ENCODE data around the gene COX7A2. TPM values are rescaled to one million over a fixed set of nuclear protein-coding genes. Genes with fewer than 3 reads are reported as not detected.
A peak's percentile ranks its signal among the peaks of the same experiment; 100 is the strongest.

COX7A2 gene
- total RNA-seq, 1 donor from 2014 or later: 353 TPM

GRCh38 chr6:75220357-75220756 lies 23.2 kb downstream of the COX7A2 start:
- DNase-seq (ENCODE audit: low spot score): no peak

GRCh38 chr6:75219263-75219662 lies 24.3 kb downstream of the COX7A2 start:
- no peak for DNase-seq (ENCODE audit: low spot score)

GRCh38 chr6:75217193-75217592 lies 26.4 kb downstream of the COX7A2 start:
- no peak for DNase-seq (ENCODE audit: low spot score)

DNA sequence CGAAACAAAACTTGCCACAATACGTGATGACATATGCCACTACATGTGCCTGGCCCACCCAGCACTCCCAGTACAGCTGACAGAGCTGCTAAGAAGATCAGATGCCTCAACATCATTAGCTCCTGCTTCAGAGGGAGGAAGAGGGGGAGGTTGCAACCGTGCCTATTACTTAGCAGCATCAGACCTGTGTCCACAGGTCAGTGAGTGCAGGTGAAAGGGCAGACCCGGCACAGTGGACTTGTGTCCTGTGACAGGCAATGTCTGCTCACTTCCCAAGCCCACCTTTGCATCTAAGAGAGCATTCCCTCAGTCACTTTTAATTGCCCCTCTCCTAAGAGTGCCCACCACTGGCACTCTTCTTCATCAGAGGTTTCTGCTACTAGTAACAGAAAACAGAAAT lies 28.3 kb downstream of the COX7A2 start:
- no peak for DNase-seq (ENCODE audit: low spot score)

- no peak for DNase-seq (ENCODE audit: low spot score)
These were observed 29.9 kb downstream of the COX7A2 start for GRCh38 chr6:75213732-75214131.

DNA sequence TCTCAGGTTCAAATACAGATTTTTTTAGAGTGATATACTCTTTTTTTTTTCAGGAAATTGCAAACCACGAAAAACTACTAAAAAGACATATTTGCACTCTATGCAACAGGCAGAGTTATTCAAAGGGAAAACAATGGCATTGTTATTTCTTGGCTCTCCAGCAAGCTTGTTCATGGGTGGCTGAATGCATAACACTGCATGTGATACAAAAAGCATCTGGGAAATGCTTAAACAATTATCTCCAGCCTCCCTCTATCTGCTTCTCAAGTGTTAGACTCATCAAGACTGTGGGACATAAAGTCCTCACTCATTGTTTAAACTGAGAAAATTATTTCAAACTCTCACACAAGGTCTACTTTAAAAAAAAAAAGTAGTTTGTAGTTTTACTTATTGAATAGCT lies 30.5 kb downstream of the COX7A2 start:
- DNase-seq (ENCODE audit: low spot score): no peak

GRCh38 chr6:75211920-75212590 lies 31.5 kb downstream of the COX7A2 start:
- no peak for DNase-seq (ENCODE audit: low spot score)

GRCh38 chr6:75210885-75211739 lies 32.5 kb downstream of the COX7A2 start:
- DNase-seq (ENCODE audit: low spot score): peak; percentile 55

DNA sequence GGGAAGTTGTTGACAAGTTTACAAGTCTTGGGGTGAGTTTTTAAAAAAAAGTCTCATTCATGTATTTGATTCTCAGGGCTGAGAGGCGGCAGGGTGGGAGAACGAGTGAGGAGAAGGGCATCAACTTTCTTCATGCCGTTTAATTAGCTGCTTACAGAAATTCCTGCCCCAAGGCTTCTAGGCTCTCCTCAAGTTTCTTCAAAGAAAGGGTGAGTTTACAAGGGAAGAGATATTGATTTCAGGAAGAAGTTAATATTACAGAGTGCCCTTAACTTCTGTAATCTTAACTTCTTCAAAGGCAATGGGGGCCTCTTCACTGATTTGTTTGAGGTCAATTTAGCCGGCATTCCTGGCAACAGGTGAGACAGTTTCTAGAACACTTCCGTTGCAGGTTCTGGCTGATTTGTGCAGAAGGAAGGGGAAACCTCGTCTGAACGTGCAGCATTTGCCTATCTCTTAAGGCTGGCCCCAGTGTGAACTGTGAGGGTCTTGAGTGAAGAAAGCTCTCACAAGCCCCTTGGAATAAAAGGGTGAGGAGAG lies 34.3 kb downstream of the COX7A2 start:
- DNase-seq (ENCODE audit: low spot score): no peak

GRCh38 chr6:75208298-75209183 lies 35.1 kb downstream of the COX7A2 start:
- DNase-seq (ENCODE audit: low spot score): peak; percentile 87

- no peak for DNase-seq (ENCODE audit: low spot score)
These were observed 36.8 kb downstream of the COX7A2 start for GRCh38 chr6:75206576-75207342.

DNA sequence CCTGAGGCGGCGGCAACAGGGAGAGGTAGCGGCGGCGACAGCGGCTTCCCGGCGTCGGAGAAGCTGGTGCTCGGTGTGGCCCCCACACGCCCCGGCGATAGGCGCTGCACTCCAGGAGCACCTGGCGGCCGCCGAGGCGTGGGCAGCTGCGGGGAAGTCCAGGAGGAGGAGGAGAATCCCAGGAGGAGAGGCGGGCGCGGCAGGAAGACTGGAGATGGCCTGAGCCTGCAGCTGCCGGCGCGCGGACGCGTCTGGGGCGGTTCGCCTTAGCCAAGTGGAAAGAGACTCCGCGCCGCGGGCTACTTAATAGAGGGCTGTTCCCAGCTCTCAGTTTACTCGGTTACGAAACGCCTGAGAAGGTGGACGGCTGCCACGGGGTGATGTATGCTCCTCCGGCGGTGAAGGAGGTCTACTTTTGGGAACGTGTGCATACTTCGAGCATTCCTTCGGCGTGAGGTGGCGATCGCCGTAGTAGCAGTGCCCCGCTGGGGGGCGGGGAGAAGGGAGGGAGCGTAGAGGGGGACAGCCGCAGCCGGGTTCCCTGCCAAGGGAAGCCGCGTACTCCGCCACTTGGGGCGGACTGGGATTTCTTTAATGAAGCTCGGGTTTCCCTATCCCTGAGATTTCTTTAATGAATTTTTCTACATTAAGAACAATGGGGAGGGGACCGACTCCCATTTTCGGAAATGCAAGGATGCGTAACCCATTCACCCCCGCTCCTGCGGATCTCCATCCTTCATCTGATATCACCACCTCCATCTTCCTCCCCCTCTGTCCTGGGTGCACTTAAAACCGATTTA lies 37.6 kb downstream of the COX7A2 start, which contains the start of gene COL12A1:
Gene COL12A1 (minus strand): TSS at position 278 of the 800 bp plus-strand sequence. CDS start 3,261 bp downstream, outside the sequence.
- peak; percentile 87 for DNase-seq (ENCODE audit: low spot score)

- DNase-seq (ENCODE audit: low spot score): peak; percentile 56
These were observed 38.4 kb downstream of the COX7A2 start for GRCh38 chr6:75204959-75205775.

DNA sequence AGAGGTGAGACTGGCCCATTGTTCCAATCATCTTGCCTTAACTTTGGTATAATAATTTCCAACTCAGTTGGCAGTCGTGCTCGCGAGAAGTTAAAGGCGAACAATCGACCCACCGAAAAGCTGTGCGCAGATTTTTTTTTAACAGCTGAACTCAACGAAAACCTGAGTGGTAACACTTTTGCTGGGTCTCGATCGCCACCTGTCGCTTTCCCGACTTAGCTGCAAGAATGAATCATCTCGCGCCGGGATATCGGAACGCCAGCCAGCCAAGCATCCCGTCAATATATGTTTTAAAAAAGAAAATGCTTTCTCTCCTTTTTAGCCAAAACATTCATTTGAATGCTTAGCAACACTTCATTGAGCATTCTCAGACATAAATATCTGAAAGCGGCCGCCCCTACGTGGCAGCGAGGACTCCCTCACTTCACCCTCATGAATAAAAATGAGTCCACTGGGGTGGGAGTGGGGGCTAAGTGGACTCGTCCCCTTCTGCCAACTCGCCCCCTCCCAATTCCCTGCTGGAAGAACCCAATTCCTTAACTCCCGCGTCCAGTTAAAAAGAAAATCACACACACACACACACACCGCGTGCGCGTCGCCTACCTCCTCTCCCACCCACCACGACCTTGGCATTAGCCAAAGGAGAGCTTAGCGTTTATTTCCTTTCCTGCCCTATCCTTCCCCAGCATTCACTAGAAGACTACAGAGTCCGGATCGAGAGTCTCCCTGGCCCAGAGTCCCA lies 39.2 kb downstream of the COX7A2 start:
- peak; percentile 84 for DNase-seq (ENCODE audit: low spot score)

DNA sequence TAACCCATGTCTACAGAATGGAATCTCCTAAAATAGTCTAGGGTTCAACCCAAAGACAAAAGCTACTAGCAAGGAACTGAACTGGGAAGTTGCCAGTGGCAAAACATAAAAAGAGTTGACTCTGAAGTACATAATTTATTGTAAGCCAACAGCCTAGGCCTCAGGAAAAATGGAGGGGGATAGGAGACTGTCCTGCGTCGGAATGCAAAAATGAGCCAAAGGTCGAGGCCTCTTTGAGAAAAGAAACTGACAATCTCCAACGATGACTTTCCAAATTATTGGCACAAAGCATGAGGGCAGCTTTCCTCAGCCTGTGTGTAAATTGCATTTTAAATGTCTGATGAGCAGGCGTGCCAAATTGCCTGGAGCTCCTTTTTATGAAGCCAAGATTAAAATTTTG lies 39.9 kb downstream of the COX7A2 start:
- DNase-seq (ENCODE audit: low spot score): no peak

GRCh38 chr6:75202676-75203131 lies 40.9 kb downstream of the COX7A2 start:
- DNase-seq (ENCODE audit: low spot score): no peak

GRCh38 chr6:75201901-75202672 lies 41.5 kb downstream of the COX7A2 start:
- DNase-seq (ENCODE audit: low spot score): peak; percentile 49

DNA sequence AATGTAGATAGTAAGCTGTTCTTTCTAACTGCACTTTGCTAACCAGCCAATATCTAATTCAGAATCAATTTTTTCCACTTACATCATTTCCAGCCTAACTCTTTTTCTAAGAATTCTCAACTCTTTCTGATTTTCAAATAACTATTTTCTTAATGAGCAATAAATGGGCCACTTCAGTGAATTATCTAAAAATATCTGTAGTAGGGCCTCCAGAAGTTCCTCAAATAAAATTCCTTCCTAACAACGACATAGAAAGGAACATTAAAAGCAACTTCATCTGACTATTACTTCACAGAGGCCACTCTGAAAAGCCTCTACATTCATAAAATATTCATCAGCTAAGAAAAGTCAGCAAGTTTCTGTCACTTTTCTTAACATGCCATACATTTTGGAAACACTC lies 42.6 kb downstream of the COX7A2 start:
- DNase-seq (ENCODE audit: low spot score): no peak

Measured in ureter (tissue), 1 donor.